ENCODE results near the gene ARMC3.

ARMC3 gene

GRCh38 chr10:22993314-22993713 lies 65.5 kb downstream of the ARMC3 start:
- no peak for DNase-seq (ENCODE audit: low read depth)

- no peak for DNase-seq (ENCODE audit: low read depth)
Observed at GRCh38 chr10:22997096-22997495, 69.2 kb downstream of the ARMC3 start.

- no peak for DNase-seq (ENCODE audit: low read depth)
Observed at GRCh38 chr10:22998091-22998490, 70.2 kb downstream of the ARMC3 start.

GRCh38 chr10:22999942-23000341 lies 72.1 kb downstream of the ARMC3 start:
- no peak for DNase-seq (ENCODE audit: low read depth)

GRCh38 chr10:23001901-23002516 lies 74.2 kb downstream of the ARMC3 start:
- DNase-seq (ENCODE audit: low read depth), result no peak

GRCh38 chr10:23005150-23005549 lies 77.3 kb downstream of the ARMC3 start:
- DNase-seq (ENCODE audit: low read depth), result no peak

- no peak for DNase-seq (ENCODE audit: low read depth)
Observed at GRCh38 chr10:23013581-23014335, 85.9 kb downstream of the ARMC3 start.

- DNase-seq (ENCODE audit: low read depth), result no peak
Observed at GRCh38 chr10:23015021-23015707, 87.3 kb downstream of the ARMC3 start.

- no peak for DNase-seq (ENCODE audit: low read depth)
Observed at GRCh38 chr10:23016636-23017035, 88.8 kb downstream of the ARMC3 start.

GRCh38 chr10:23019633-23020032 lies 91.8 kb downstream of the ARMC3 start:
- no peak for DNase-seq (ENCODE audit: low read depth)

- DNase-seq (ENCODE audit: low read depth), result no peak
Observed at GRCh38 chr10:23021430-23021829, 93.6 kb downstream of the ARMC3 start.

GRCh38 chr10:23024002-23024401 lies 96.1 kb downstream of the ARMC3 start:
- no peak for DNase-seq (ENCODE audit: low read depth)

GRCh38 chr10:23031318-23031717 lies 103.5 kb downstream of the ARMC3 start:
- no peak for DNase-seq (ENCODE audit: low read depth)

- DNase-seq (ENCODE audit: low read depth), result no peak
Observed at GRCh38 chr10:23034790-23035189, 106.9 kb downstream of the ARMC3 start.

GRCh38 chr10:23035569-23035968 lies 107.7 kb downstream of the ARMC3 start:
- no peak for DNase-seq (ENCODE audit: low read depth)

- no peak for DNase-seq (ENCODE audit: low read depth)
Observed at GRCh38 chr10:23037152-23037551, 109.3 kb downstream of the ARMC3 start.

GRCh38 chr10:23037561-23037960 lies 109.7 kb downstream of the ARMC3 start:
- DNase-seq (ENCODE audit: low read depth), result no peak

- DNase-seq (ENCODE audit: low read depth), result no peak
Observed at GRCh38 chr10:23038172-23038571, 110.3 kb downstream of the ARMC3 start.

GRCh38 chr10:23040002-23040401 lies 112.1 kb downstream of the ARMC3 start:
- no peak for DNase-seq (ENCODE audit: low read depth)

- DNase-seq (ENCODE audit: low read depth), result no peak
Observed at GRCh38 chr10:23046027-23046426, 118.2 kb downstream of the ARMC3 start.

GRCh38 chr10:23047201-23048050 lies 119.6 kb downstream of the ARMC3 start:
- no peak for DNase-seq (ENCODE audit: low read depth)

- no peak for DNase-seq (ENCODE audit: low read depth)
Observed at GRCh38 chr10:23048191-23048590, 120.3 kb downstream of the ARMC3 start.

Data from activated T-helper 1 cell treated with Interleukin-2 at 50 U/mL for 16 hours (primary cell).